Endothelial cell (in vitro differentiated cells): ENCODE data around the gene MALAT1. TPM values are rescaled to one million over a fixed set of nuclear protein-coding genes. Genes with fewer than 3 reads are reported as not detected.
"Not testable (repeated sequence)": the region's sequence is repeated elsewhere in the genome, so short reads cannot be mapped to it uniquely, and the experiment has no call there.

Experiments
- DNase-seq: peaks from one replicate; pipeline ENCODE4 v3.0.0; 2021; ENCODE audit warnings: low spot score
- H3K27ac Mint-ChIP-seq: one replicate; pipeline ENCODE4 v1.8.0; 2021; ENCODE audit warnings: mixed read lengths, inconsistent platforms; ENCODE audit not compliant: unreplicated experiment
- H3K27me3 Mint-ChIP-seq: one replicate; pipeline ENCODE4 v1.8.0; 2021; ENCODE audit warnings: mild to moderate bottlenecking, moderate library complexity, mixed read lengths, inconsistent platforms; ENCODE audit not compliant: unreplicated experiment
- H3K36me3 Mint-ChIP-seq: one replicate; pipeline ENCODE4 v1.8.0; 2021; ENCODE audit warnings: mild to moderate bottlenecking, low read depth, mixed read lengths, inconsistent platforms; ENCODE audit not compliant: unreplicated experiment
- H3K4me1 Mint-ChIP-seq: one replicate; pipeline ENCODE4 v1.8.0; 2021; ENCODE audit warnings: mild to moderate bottlenecking, mixed read lengths, inconsistent platforms; ENCODE audit not compliant: unreplicated experiment
- H3K4me3 Mint-ChIP-seq: one replicate; pipeline ENCODE4 v1.8.0; 2021; ENCODE audit warnings: mild to moderate bottlenecking, mixed read lengths, inconsistent platforms; ENCODE audit not compliant: unreplicated experiment
- H3K9me3 Mint-ChIP-seq: one replicate; pipeline ENCODE4 v1.8.0; 2021; ENCODE audit warnings: mixed read lengths, inconsistent platforms; ENCODE audit not compliant: unreplicated experiment
- total RNA-seq: library from RNA; stranded (reverse); fragmentation: NEBNext Ultra II Directional; extraction: Animal tissue kit (Norgen Biotek cat#: 25700); gene quantifications from one replicate; pipeline ENCODE4 v1.2.1, GENCODE V29; 2021; ENCODE audit not compliant: unreplicated experiment
- TF ChIP-seq, protein P1 (sequence below): fragments of 200-600 bp; sonication (generic); IDR thresholded peaks from one replicate; pipeline ENCODE4 v1.5.0; 2021; ENCODE audit warnings: antibody characterized with exemption; ENCODE audit not compliant: unreplicated experiment

MALAT1 gene
- total RNA-seq, 1 donor from 2014 or later = 4,747 TPM

DNA sequence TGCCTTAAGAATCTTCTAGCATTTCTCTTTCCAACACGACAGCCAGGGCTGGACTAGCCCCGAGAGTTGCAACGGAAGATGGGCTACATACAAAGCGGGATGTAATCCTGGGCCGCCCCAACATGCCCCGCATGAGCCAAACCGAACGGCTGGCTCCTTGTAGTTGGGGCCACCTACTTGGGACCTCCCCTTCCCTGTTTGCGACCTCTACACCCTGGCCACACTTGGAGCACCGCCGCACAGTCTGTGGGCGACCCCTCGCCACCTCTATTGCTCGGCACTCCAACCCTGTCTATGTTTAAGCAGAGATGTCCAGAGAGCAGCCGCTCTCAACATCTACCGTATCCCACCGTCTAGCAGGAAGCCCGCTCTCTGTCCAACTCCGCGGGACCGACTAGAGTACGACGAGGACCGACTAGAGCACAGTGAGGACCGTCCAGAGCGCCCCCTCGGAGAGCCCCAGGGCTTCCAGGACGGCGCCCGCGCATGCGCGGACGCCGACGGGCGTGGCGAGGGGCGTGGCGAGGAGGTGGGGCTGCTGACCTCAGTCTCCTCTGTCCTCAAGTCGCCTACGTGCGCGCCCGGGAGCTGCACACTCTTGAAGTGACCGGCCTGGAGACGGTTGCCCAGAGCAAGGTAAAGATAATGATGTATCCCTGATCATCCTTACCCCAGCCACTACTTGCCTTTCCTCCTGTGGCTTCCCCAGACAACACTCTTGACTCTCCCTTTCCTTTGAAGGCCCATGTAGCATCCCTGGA is 44.0 kb upstream of the MALAT1 start:
- TF ChIP-seq, protein P1, sequence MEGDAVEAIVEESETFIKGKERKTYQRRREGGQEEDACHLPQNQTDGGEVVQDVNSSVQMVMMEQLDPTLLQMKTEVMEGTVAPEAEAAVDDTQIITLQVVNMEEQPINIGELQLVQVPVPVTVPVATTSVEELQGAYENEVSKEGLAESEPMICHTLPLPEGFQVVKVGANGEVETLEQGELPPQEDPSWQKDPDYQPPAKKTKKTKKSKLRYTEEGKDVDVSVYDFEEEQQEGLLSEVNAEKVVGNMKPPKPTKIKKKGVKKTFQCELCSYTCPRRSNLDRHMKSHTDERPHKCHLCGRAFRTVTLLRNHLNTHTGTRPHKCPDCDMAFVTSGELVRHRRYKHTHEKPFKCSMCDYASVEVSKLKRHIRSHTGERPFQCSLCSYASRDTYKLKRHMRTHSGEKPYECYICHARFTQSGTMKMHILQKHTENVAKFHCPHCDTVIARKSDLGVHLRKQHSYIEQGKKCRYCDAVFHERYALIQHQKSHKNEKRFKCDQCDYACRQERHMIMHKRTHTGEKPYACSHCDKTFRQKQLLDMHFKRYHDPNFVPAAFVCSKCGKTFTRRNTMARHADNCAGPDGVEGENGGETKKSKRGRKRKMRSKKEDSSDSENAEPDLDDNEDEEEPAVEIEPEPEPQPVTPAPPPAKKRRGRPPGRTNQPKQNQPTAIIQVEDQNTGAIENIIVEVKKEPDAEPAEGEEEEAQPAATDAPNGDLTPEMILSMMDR = no peak
- Mint-ChIP-seq H3K4me1 (no peaks in the 10 kb centered on the region), H3K27ac (peak overlapping the region; percentile 14), H3K27me3 (peaks cover 21% of the 10 kb centered on the region), H3K36me3 (no peaks in the 10 kb centered on the region), H3K9me3 (no peaks in the 10 kb centered on the region), H3K4me3 (peak overlapping the region; percentile 74)
- peak; percentile 71 for DNase-seq

DNA sequence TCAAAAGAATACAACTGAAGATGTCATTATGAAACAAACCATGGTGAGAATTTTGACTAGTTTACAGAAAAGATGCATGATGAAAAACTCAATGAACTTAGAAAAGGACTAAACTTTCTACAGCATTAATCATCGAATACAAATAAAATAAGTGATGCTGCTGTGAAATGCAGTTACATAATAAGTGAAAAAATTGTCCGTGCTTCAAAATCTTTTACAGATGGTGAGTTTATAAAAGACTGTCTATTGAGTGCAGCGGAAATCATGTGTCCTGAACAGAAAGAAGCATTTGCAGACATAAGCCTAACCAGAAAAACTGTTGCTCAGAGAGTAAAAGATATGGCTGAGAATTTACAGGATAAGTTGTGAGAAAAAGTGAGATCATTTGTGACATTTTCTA is 42.4 kb upstream of the MALAT1 start:
- no peak overlapping the region for H3K4me3 Mint-ChIP-seq
- no peak overlapping the region for H3K27ac Mint-ChIP-seq

DNA sequence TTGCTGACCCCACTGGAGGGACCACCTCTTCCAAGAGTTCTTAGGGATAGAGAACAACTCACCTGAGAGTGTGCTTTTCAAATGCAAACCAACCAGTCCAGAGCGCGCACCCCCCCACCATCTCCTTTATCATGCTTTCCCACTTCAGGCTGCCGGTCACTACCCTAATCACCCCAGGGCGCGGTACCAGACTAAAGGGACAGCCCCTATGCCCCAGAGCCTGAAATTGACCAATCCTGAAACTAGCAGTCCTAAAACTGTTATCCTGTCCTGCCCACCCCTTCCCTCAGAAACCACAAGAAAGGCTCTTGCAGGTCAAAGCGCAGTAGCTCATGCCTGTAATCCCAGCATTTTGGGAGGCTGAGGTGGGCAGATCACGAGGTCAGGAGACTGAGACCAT is 39.3 kb upstream of the MALAT1 start:
- Mint-ChIP-seq H3K27ac (no peak overlapping the region), H3K36me3 (no peaks in the 10 kb centered on the region), H3K9me3 (no peaks in the 10 kb centered on the region), H3K4me1 (no peaks in the 10 kb centered on the region), H3K4me3 (no peak overlapping the region), H3K27me3 (peaks cover 19% of the 10 kb centered on the region)
- TF ChIP-seq, protein P1 = no peak
- DNase-seq = no peak

More for the DNA sequence above, 42.4 kb upstream of the MALAT1 start:
- no peaks in the 10 kb centered on the region for H3K36me3 Mint-ChIP-seq
- TF ChIP-seq, protein P1 = no peak
- H3K9me3 Mint-ChIP-seq = no peaks in the 10 kb centered on the region
- DNase-seq = no peak
- peaks cover 23% of the 10 kb centered on the region for H3K27me3 Mint-ChIP-seq
- H3K4me1 Mint-ChIP-seq = no peaks in the 10 kb centered on the region

DNA sequence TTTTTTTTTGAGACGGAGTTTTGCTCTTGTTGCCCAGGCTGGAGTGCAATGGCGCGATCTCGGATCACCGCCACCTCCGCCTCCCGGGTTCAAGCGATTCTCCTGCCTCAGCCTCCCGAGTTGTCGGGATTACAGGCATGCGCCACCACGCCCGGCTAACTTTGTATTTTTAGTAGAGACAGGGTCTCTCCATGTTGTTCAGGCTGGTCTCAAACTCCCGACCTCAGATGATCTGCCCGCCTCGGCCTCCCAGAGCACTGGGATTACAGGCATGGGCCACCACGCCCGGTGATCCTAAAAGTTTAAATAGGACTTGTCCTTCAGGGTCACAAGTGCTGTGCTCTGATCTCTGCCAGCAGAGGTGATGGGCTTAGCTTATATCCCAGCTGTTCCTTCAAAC is 33.4 kb upstream of the MALAT1 start:
- H3K36me3 Mint-ChIP-seq, DNase-seq, H3K9me3 Mint-ChIP-seq, H3K27me3 Mint-ChIP-seq, H3K4me3 Mint-ChIP-seq, H3K27ac Mint-ChIP-seq, H3K4me1 Mint-ChIP-seq: not testable (repeated sequence)

DNA sequence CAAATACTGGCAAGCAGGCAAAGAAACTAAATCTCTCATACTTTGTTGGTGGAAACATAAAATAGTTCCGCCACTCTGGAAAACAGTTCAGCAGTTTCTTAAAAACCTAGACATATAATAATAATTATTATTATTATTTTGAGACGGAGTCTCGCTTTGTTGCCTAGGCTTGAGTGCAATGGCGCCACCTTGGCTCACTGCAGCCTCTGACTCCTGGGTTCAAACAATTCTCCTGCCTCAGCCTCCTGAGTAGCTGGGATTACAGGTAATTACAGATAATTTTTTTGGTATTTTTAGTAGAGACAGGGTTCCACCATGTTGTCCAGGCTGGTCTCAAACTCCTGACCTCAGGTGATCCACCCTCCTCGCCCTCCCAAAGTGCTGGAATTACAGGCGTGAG is 31.5 kb upstream of the MALAT1 start:
- H3K4me1 Mint-ChIP-seq, H3K27ac Mint-ChIP-seq, H3K27me3 Mint-ChIP-seq, H3K9me3 Mint-ChIP-seq, H3K4me3 Mint-ChIP-seq, H3K36me3 Mint-ChIP-seq, DNase-seq: not testable (repeated sequence)

DNA sequence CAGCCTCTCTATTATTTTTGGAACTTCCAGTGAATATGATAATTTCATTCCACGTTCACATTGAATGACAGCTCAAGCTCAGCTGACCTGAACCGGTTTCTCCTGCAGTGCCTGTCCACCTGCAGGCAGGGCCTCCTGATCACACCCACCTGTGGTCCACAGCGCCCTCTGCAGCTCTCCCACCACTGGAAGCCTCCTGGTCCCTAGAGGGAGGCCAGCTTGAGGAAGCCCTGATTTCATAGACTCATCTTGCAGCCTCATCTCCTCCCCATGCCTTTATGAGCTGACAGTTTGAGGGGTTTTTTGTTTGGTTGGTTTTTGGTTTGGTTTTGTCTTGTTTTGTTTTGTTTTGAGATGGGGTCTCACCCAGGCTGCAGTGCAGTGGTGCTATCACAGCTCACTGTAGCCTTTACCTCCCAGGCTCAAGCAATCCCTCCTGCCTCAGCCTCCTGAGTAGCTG is 29.9 kb upstream of the MALAT1 start:
- Mint-ChIP-seq H3K4me3 (no peak overlapping the region), H3K4me1 (peaks cover 5% of the 10 kb centered on the region), H3K9me3 (no peaks in the 10 kb centered on the region), H3K27ac (no peak overlapping the region), H3K36me3 (no peaks in the 10 kb centered on the region), H3K27me3 (peaks cover 2% of the 10 kb centered on the region)
- TF ChIP-seq, protein P1 = peak; percentile 27
- peak; percentile 67 for DNase-seq
